GM19239 (cell line): ENCODE results near the gene SPAG9.
A peak's percentile ranks its signal among the peaks of the same experiment; 100 is the strongest.
"Not testable (repeated sequence)": the region's sequence is repeated elsewhere in the genome, so short reads cannot be mapped to it uniquely, and the experiment has no call there.

Source experiments
- DNase-seq: peaks from one replicate; pipeline ENCODE4 v3.0.0; 2011; ENCODE audit warnings: low spot score; ENCODE audit not compliant: insufficient read length
- FAIRE-seq: peaks from 2 replicates; lab custom pipeline; 2011; peaks lifted over from hg19 to GRCh38; lab: Jason Lieb, UNC

The SPAG9 gene

GRCh38 chr17:51088868-51089267, 31.8 kb downstream of the SPAG9 start:
- not testable (repeated sequence) for FAIRE-seq

GRCh38 chr17:51088287-51088686, 32.4 kb downstream of the SPAG9 start:
- DNase-seq (no peak), FAIRE-seq (no peak)

More at GRCh38 chr17:51088868-51089267, 31.8 kb downstream of the SPAG9 start:
- DNase-seq, result not testable (repeated sequence)

GRCh38 chr17:51087072-51087757, 33.5 kb downstream of the SPAG9 start:
- FAIRE-seq, result no peak
- no peak for DNase-seq

DNA sequence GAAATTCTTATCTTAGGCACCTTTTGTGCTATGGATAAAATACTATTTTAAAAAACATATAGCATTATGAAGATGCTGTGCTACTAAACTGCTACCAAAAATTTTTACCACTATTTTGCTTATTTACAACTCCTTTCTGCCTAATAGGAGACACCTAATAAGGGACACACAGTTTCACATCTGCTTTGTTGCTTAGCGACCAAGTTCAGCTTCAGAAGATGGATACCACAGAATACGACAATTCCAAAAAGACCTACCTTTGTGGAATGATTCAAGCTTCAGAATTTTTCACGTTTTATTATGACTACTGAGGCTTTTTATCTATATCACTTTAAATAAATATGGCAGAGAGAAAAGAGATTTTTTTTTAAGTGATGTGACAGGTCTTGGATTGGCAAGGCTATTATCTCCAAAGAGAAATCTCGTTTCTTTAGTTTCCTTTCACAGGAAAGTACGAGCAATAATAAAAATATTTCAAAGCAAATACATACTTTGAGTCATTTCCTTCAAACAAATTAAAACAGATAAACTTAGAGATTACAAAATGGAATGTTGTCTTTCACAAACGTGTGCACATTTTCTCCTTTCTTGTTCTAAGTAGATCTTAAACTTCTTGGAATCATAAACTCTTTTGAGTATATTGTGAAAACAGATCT, 35.4 kb downstream of the SPAG9 start:
- FAIRE-seq (no peak), DNase-seq (no peak)

GRCh38 chr17:51083981-51084380, 36.7 kb downstream of the SPAG9 start:
- FAIRE-seq (no peak), DNase-seq (no peak)

- not testable (repeated sequence) for FAIRE-seq, DNase-seq
These were observed 37.3 kb downstream of the SPAG9 start for GRCh38 chr17:51083364-51083763.

DNA sequence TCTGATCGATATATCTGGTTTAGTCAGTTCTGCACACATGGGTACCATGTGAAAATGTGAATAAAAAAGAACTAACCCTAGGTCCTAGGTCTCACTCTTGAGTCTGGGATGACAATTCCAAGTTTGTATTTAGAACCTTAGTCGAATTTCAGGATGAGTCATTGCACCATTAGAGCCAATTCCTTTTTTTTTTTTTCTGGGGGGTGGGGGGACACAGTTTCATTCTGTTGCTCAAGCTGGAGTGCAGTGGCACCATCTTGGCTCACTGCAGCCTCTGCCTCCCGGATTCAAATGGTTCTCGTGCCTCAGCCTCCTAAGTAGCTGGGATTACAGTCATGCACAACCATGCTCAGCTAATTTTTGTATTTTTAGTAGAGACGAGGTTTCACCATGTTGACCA, 41.6 kb downstream of the SPAG9 start:
- FAIRE-seq, result no peak
- DNase-seq, result no peak

- DNase-seq (no peak), FAIRE-seq (no peak)
These were observed 42.6 kb downstream of the SPAG9 start for GRCh38 chr17:51078009-51078592.

GRCh38 chr17:51076821-51077220, 43.8 kb downstream of the SPAG9 start:
- FAIRE-seq, result no peak
- DNase-seq, result no peak

GRCh38 chr17:51071556-51071955, 49.1 kb downstream of the SPAG9 start:
- FAIRE-seq (no peak), DNase-seq (no peak)

DNA sequence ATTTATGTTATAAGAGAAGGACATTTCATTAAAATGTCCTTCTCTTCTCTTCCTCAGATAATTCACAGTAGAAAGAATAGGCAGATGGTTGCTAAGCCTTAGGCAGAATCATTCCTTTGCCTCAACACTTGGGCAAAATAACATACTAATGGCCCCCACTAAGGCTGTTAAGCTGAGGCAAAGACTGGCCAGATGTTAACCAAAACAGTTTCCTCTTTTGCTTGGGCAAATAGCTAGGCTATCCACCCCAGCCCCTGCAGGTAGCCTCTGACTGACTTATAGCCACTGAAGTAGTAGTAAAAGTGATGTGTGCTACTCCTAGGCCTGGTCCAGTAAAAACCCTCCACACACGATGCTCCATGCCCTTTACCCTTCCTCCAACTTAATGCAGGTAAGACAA, 55.2 kb downstream of the SPAG9 start:
- FAIRE-seq, result no peak
- no peak for DNase-seq

DNA sequence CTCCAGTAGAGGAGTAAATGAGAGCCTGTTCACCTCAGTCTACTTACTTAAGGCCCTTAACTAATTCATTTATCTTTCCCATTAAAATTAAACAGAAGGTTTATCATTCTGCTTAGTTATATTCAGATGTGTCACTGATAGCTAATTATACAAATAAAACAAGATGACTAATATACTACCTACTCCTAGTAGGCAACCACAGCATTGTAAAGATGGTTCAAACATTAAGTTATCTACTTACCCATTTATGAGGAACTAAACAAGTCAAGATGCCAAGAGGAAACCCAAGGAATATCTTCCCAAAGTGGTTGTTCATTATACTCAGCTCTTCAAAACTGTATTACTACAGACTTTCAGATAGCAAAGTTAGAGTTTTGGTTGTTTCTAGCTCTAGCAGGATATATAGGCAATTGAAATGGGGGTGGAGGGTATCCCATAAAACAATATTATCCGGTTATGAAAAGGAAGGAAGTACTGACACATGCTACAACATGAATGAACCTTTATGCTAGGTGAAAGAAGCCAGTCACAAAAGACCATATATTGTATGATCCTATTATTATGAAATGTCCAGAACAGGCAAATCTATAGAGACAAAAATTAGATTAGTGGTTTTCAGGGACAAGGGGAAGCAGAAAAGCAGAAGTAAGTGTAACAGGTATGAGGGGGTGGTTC, 56.5 kb downstream of the SPAG9 start:
- FAIRE-seq, result no peak
- no peak for DNase-seq

- no peak for DNase-seq
- no peak for FAIRE-seq
These were observed 60.3 kb downstream of the SPAG9 start for GRCh38 chr17:51060396-51060795.

- FAIRE-seq (no peak), DNase-seq (no peak)
These were observed 60.9 kb downstream of the SPAG9 start for GRCh38 chr17:51059781-51060180.

DNA sequence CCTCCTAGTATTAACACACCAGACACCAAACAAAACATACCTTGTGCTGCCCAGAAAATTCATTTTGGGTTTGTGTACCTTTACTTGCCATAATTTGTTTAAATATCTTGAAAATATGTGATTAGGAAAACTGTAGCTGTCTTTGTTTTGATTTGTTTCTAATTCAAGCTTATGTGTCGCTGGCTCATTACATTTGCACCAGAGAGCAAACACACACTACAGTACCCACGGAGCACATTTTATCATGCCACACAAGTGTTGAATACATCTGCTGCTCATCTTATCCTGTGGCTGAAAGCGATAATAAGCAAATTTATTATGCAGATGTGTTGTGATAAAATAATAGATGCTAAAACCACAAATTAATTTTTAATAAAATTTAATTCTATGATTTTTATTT, 63.1 kb downstream of the SPAG9 start:
- no peak for FAIRE-seq

DNA sequence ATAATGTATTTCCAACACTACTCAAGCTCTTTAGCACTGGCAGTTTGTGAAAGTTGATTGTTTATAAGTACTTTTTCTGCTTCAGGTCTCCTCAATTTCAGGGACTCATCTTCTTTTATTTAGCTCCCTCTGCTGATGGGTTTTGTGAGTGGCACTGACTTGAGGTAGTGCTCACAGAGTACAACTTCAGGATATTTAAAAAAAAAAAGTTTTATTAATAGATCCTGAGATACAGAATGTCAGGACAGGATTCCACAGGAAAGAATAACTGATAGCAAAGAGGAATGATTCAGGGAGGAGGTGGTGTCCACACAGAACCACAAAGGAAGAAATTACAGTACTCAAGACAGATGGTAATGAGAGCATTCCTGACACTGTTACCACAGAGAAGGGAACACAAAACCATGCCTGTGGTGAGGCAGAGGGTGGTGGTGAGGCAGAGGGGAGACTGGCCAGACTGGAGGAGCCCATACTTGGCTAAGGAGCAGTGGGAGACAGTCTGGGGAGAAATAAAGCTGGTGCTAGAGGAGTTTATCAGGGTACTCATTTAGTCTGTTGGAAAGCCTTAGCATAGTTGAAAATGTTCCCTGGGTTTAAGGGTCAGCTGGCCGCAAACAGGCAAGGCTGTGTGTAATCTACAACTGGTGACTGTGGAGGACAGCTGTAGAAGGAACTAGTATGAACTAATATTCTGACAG, 63.7 kb downstream of the SPAG9 start:
- FAIRE-seq, result peak; percentile 67
- DNase-seq, result peak; percentile 13

More for the DNA sequence above, 63.1 kb downstream of the SPAG9 start:
- DNase-seq, result no peak

- FAIRE-seq (no peak), DNase-seq (no peak)
These were observed 65.9 kb downstream of the SPAG9 start for GRCh38 chr17:51054748-51055147.

- no peak for FAIRE-seq
- DNase-seq, result no peak
These were observed 68.4 kb downstream of the SPAG9 start for GRCh38 chr17:51052235-51052634.

DNA sequence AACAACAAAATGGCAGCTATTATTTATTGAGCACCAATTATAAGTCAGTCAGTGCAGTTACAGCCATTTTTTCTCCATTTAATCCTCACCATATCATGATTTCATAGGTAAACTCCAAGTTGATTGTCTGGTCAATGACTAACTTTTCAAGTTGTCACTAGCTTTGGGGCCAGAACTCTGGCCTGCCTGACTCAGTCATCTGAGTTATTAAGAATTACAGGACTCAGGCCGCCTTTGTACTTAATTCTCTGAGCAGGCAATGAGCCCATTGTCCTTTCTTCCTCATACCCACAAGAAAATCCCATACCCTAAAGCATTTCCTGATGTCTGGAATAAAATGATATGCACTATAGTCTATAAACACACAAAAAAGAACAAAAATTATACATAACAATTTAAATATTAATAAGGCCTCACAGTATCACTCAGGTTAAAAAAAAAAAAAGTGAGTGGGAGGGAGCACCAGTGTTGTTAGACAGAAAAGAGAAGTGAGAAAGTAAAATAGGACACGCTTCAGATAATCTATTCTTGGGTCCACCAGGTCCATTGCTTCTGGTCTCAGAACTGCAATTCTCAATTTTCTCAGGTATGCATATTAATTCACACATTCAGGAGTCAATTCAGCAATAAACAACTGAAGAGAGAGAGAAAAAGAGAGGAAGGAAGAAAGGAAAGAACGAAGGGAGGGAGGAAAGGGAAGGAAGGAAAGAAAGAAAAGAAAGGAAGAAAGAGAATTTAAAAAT, 70.2 kb downstream of the SPAG9 start:
- peak; percentile 15 for DNase-seq
- FAIRE-seq, result peak; percentile 97
